MM.1S (cell line): Measurements from ENCODE around the gene ARHGEF7.
"Not testable (repeated sequence)": the region's sequence is repeated elsewhere in the genome, so short reads cannot be mapped to it uniquely, and the experiment has no call there.

Experiments used
- DNase-seq: peaks from one replicate; pipeline ENCODE4 v3.0.0-alpha.2; 2015
- H2AFZ ChIP-seq: fragments of 300-600 bp; sonication (generic); 2 replicates; pipeline ENCODE4 v1.6.0; 2016; ENCODE audit warnings: antibody characterized with exemption, low read length
- H3F3A ChIP-seq: fragments of 300-600 bp; sonication (generic); 2 replicates; pipeline ENCODE4 v1.6.1; 2016; ENCODE audit warnings: mild to moderate bottlenecking, antibody characterized with exemption, low read length, moderate library complexity, mixed read lengths; ENCODE audit not compliant: insufficient read depth
- H3K27ac ChIP-seq: fragments of 300-600 bp; sonication (generic); 2 replicates; pipeline ENCODE4 v1.5.1; 2016; ENCODE audit warnings: mild to moderate bottlenecking, low read length
- H3K27me3 ChIP-seq: fragments of 300-600 bp; sonication (generic); replicated peaks from 2 replicates; pipeline ENCODE4 v1.6.0; 2016; ENCODE audit warnings: low read length; ENCODE audit not compliant: insufficient read depth
- H3K36me3 ChIP-seq: fragments of 300-600 bp; sonication (generic); replicated peaks from 2 replicates; pipeline ENCODE4 v1.6.1; 2016; ENCODE audit warnings: mild to moderate bottlenecking, low read length, mixed read lengths; ENCODE audit not compliant: insufficient read depth
- H3K4me1 ChIP-seq: fragments of 300-600 bp; sonication (generic); 2 replicates; pipeline ENCODE4 v1.6.1; 2016; ENCODE audit warnings: low read length, mixed read lengths
- H3K4me2 ChIP-seq: fragments of 300-600 bp; sonication (generic); 2 replicates; pipeline ENCODE4 v1.6.0; 2016; ENCODE audit warnings: low read depth, low read length
- H3K4me3 ChIP-seq: fragments of 300-600 bp; sonication (generic); 2 replicates; pipeline ENCODE4 v1.5.1; 2016; ENCODE audit warnings: low read length, mixed read lengths
- H3K79me2 ChIP-seq: fragments of 300-600 bp; sonication (generic); 2 replicates; pipeline ENCODE4 v1.6.1; 2016; ENCODE audit warnings: mixed run types, low read length, mixed read lengths
- H3K9ac ChIP-seq: fragments of 300-600 bp; sonication (generic); 2 replicates; pipeline ENCODE4 v1.6.1; 2016; ENCODE audit warnings: low read length, mixed read lengths
- H3K9me2 ChIP-seq: fragments of 300-600 bp; sonication (generic); replicated peaks from 2 replicates; pipeline ENCODE4 v1.6.1; 2016; ENCODE audit warnings: mild to moderate bottlenecking, low read length, mixed read lengths; ENCODE audit not compliant: insufficient read depth
- H3K9me3 ChIP-seq: fragments of 300-600 bp; sonication (generic); replicated peaks from 2 replicates; pipeline ENCODE4 v1.6.1; 2016; ENCODE audit warnings: mild to moderate bottlenecking, low read length, mixed read lengths; ENCODE audit not compliant: insufficient read depth
- H4K20me1 ChIP-seq: fragments of 300-600 bp; sonication (generic); 2 replicates; pipeline ENCODE4 v1.6.1; 2016; ENCODE audit warnings: mild to moderate bottlenecking, low read length, moderate library complexity, mixed read lengths; ENCODE audit not compliant: insufficient read depth
- EZH2 ChIP-seq: fragments of 300-600 bp; sonication (generic); optimal IDR thresholded peaks from 2 replicates; pipeline ENCODE3; 2017; ENCODE audit warnings: low read depth, mild to moderate bottlenecking, antibody characterized with exemption, low read length, mixed read lengths
- EZH2phosphoT487 ChIP-seq: fragments of 300-600 bp; sonication (generic); IDR thresholded peaks from 2 replicates; pipeline ENCODE4 v1.6.1; 2018; ENCODE audit warnings: antibody characterized with exemption, low read length
- TF ChIP-seq, protein P1 (sequence below): fragments of 300-600 bp; sonication (generic); IDR thresholded peaks from 2 replicates; pipeline ENCODE4 v1.5.1; 2016; ENCODE audit warnings: antibody characterized with exemption, low read length, mixed read lengths

Gene ARHGEF7

DNA sequence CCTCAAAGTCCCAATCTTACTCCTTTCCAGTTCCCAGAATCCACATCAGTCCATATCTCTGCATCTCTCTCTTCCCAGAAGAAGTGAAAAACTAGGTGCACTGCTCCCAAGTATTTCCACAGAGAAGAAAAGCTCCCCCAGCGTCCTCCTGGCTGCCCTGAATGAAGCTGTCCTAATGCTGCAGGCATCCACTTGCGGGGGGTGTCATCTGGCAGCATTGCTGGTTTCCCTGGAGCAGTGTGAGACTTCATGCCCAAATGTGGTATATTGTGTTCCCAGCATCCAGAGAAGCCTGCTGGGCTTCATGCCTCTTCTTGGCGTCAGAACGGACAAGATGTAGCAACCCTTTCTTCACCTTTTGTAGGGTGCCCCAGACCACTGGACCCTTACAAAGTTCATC is 32.9 kb upstream of the ARHGEF7 start:
- Histone ChIP-seq H3K4me3 (no peak overlapping the region), H3K9ac (no peak overlapping the region), H2AFZ (no peak overlapping the region), H3K4me1 (no peaks in the 10 kb centered on the region), H3K79me2 (no peaks in the 10 kb centered on the region), H4K20me1 (no peaks in the 10 kb centered on the region), H3K4me2 (no peak overlapping the region), H3K27ac (no peak overlapping the region), H3K9me3 (no peaks in the 10 kb centered on the region), H3K36me3 (no peaks in the 10 kb centered on the region), H3F3A (no peaks in the 10 kb centered on the region), H3K9me2 (no peaks in the 10 kb centered on the region), H3K27me3 (no peaks in the 10 kb centered on the region)
- DNase-seq = no peak
- TF ChIP-seq, protein P1, sequence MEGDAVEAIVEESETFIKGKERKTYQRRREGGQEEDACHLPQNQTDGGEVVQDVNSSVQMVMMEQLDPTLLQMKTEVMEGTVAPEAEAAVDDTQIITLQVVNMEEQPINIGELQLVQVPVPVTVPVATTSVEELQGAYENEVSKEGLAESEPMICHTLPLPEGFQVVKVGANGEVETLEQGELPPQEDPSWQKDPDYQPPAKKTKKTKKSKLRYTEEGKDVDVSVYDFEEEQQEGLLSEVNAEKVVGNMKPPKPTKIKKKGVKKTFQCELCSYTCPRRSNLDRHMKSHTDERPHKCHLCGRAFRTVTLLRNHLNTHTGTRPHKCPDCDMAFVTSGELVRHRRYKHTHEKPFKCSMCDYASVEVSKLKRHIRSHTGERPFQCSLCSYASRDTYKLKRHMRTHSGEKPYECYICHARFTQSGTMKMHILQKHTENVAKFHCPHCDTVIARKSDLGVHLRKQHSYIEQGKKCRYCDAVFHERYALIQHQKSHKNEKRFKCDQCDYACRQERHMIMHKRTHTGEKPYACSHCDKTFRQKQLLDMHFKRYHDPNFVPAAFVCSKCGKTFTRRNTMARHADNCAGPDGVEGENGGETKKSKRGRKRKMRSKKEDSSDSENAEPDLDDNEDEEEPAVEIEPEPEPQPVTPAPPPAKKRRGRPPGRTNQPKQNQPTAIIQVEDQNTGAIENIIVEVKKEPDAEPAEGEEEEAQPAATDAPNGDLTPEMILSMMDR = no peak
- TF ChIP-seq EZH2 (no peak), EZH2phosphoT487 (no peak)

DNA sequence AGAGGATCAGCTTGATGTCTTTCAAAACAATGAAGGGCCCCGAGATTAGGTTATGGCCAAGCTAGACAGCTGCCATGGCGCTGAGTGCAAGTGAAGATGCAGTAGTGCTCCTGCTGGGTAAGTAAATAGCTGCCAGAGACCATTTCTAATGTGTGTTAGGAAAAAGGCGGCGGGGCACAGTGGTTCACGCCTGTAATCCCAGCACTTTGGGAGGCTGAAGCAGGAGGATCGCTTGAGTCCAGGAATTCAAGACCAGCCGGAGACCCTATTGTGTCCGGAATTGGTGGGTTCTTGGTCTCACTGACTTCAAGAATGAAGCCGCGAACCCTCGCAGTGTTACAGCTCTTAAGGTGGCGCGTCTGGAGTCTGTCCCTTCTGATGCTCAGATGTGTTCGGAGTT is 32.3 kb upstream of the ARHGEF7 start:
- H3K4me1 ChIP-seq, H3K27me3 ChIP-seq, DNase-seq, H3K4me2 ChIP-seq, H3F3A ChIP-seq, H3K4me3 ChIP-seq, H3K27ac ChIP-seq, H3K9me2 ChIP-seq, H3K9ac ChIP-seq, H4K20me1 ChIP-seq, H3K79me2 ChIP-seq, H2AFZ ChIP-seq, H3K9me3 ChIP-seq, H3K36me3 ChIP-seq: not testable (repeated sequence)

DNA sequence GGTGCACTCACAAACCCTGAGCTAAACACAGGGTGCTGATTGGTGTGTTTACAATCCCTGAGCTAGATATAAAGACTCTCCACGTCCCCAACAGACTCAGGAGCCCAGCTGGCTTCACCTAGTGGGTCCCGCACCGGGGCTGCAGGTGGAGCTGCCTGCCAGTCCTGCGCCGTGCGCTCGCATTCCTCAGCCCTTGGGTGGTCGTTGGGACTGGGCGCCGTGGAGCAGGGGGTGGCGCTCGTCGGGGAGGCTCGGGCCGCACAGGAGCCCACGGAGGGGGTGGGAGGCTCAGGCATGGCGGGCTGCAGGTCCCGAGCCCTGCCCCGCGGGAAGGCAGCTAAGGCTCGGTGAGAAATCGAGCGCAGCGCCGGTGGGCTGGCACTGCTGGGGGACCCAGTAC is 31.4 kb upstream of the ARHGEF7 start:
- DNase-seq, H3K9me2 ChIP-seq, H3K4me2 ChIP-seq, H3K4me1 ChIP-seq, H3K79me2 ChIP-seq, H3K9ac ChIP-seq, H4K20me1 ChIP-seq, H2AFZ ChIP-seq, H3K9me3 ChIP-seq, H3K36me3 ChIP-seq, H3F3A ChIP-seq, H3K27me3 ChIP-seq, H3K4me3 ChIP-seq, H3K27ac ChIP-seq: not testable (repeated sequence)

DNA sequence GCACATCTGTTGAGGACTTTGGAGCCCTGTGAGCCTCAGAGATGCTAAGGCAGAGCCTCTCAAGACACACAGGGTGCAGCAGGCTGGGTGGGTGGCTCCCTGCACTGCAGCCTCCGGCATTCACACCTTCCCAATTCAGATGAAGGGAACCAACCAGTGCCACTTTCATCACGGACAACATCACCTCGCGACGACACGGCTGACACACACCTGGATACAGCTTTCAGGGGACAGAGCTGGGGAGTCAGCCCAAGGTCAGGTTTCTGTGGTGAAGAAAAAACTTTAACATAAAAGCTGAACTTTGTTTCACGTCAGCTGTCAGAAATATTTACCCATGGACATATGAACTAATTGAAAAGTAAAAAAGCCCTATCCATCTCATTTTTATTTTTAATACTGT is 24.9 kb upstream of the ARHGEF7 start:
- no peaks in the 10 kb centered on the region for H3F3A ChIP-seq
- TF ChIP-seq EZH2 (no peak), EZH2phosphoT487 (no peak)
- TF ChIP-seq, protein P1 = no peak
- H3K9ac ChIP-seq = no peak overlapping the region
- H3K27ac ChIP-seq = no peak overlapping the region
- no peaks in the 10 kb centered on the region for H3K79me2 ChIP-seq
- DNase-seq = peak; percentile 18
- H3K9me2 ChIP-seq = no peaks in the 10 kb centered on the region
- H2AFZ ChIP-seq = no peak overlapping the region
- H3K4me3 ChIP-seq = no peak overlapping the region
- no peaks in the 10 kb centered on the region for H3K4me1 ChIP-seq
- H3K36me3 ChIP-seq = no peaks in the 10 kb centered on the region
- H3K4me2 ChIP-seq = no peak overlapping the region
- no peaks in the 10 kb centered on the region for H3K9me3 ChIP-seq
- no peaks in the 10 kb centered on the region for H3K27me3 ChIP-seq
- no peaks in the 10 kb centered on the region for H4K20me1 ChIP-seq
